WI38 (cell line): ENCODE results near the gene ALKBH7.
A peak's percentile ranks its signal among the peaks of the same experiment; 100 is the strongest.

Experiments
- H3K4me3 ChIP-seq: 2 replicates; pipeline ENCODE4 v1.5.1; 2011; ENCODE audit warnings: low read depth, mild to moderate bottlenecking, control low read depth, low read length
- CTCF ChIP-seq: IDR thresholded peaks from 2 replicates; pipeline ENCODE4 v1.5.1; 2012; ENCODE audit warnings: low read depth, mild to moderate bottlenecking, control low read depth, low read length

Gene ALKBH7

GRCh38 chr19:6423499-6424194 lies 51.1 kb downstream of the ALKBH7 start:
- TF ChIP-seq CTCF: no peak
- H3K4me3 ChIP-seq: peak overlapping the region; percentile 94

- TF ChIP-seq CTCF: no peak
- H3K4me3 ChIP-seq: peak within 1 kb of the TSS; percentile 94
These were observed 51.8 kb downstream of the ALKBH7 start, which contains the start of gene KHSRP for GRCh38 chr19:6424195-6424938. KHSRP (minus strand) TSS chr19:6424811; CDS start chr19:6424701, 110 bp downstream.
